Sigmoid colon (tissue), 7 donors: ENCODE measurements around the gene SULF2. TPM values are rescaled to one million over a fixed set of nuclear protein-coding genes. Genes with fewer than 3 reads are reported as not detected.

Experiments
- DNase-seq: peaks from one replicate; pipeline ENCODE4 v3.0.0-alpha.2; 2019
- H3K27ac ChIP-seq, 4 donors: fragments of 200-600 bp; sonication (generic); one replicate each; pipeline ENCODE4 v1.5.1; 2016 to 2019; ENCODE audit warnings: mild to moderate bottlenecking in 1 of 4
- H3K27me3 ChIP-seq, 3 donors: fragments of 200-600 bp; sonication (generic); one replicate each; pipeline ENCODE4 v1.5.1; 2019; ENCODE audit warnings: mild to moderate bottlenecking in 1 of 3
- H3K36me3 ChIP-seq, 4 donors: fragments of 200-600 bp; sonication (generic); one replicate each; pipeline ENCODE4 v1.5.1; 2016 to 2019
- H3K4me1 ChIP-seq, 4 donors: fragments of 200-600 bp; sonication (generic); one replicate each; pipeline ENCODE4 v1.5.1; 2017 to 2019
- H3K4me3 ChIP-seq, 4 donors: fragments of 200-600 bp; sonication (generic); one replicate each; pipeline ENCODE4 v1.5.1; 2017 to 2019; ENCODE audit warnings: mild to moderate bottlenecking in 2 of 4, moderate library complexity in 1 of 4
- H3K9me3 ChIP-seq, 4 donors: fragments of 200-600 bp in 3 of 4; sonication (generic) in 3 of 4; one replicate each; pipeline versions ENCODE4 v1.5.1 to v1.6.1; 2013 to 2019
- EP300 ChIP-seq, 4 donors: sonication (generic); formaldehyde crosslinking; IDR thresholded peaks; one replicate each; pipeline ENCODE4 v1.6.1; 2017; ENCODE audit warnings: antibody characterized with exemption in 4 of 4
- POLR2A ChIP-seq, 2 donors: fragments of 450-650 bp; IDR thresholded peaks; one replicate each; pipeline ENCODE4 v1.6.1; 2016; ENCODE audit warnings: antibody characterized with exemption in 2 of 2, mild to moderate bottlenecking in 2 of 2, moderate library complexity in 2 of 2
- POLR2AphosphoS5 ChIP-seq, 4 donors: sonication (generic); formaldehyde crosslinking; IDR thresholded peaks; one replicate each; pipeline ENCODE4 v1.6.1; 2017; ENCODE audit warnings: antibody characterized with exemption in 4 of 4
- WGBS, 2 donors: extraction: QIAGEN DNeasy Blood & Tissue Kit; methylation state at CpG; one replicate each; pipeline ENCODE4 v1.1.7; 2013; 5-methylcytosine and 5-hydroxymethylcytosine counted together
- intact Hi-C: fragments of 100-400 bp; cut with DNase I; formaldehyde crosslinking; loops from one replicate; pipeline ENCODE4 v1.15.1; 2023
- polyA plus RNA-seq, 3 donors: library from polyadenylated mRNA; stranded (reverse); fragments of 200-250 nt; gene quantifications; one replicate each; pipeline ENCODE4 v1.2.3, GENCODE V29; 2013
- total RNA-seq, 4 donors: library from RNA; depleted of rRNA; stranded (reverse); fragments of >200 nt; gene quantifications; one replicate each; pipeline ENCODE4 v1.1.0, GENCODE V29; 2016
- TF ChIP-seq, protein P1 (sequence below), 4 experiments: fragments of 450-650 bp in 3 of 4; fragments of 200-600 bp in 1 of 4; IDR thresholded peaks; one replicate each; pipeline ENCODE4 v1.5.1; 2016 to 2019; ENCODE audit warnings: antibody characterized with exemption in 4 of 4, mild to moderate bottlenecking in 3 of 4, moderate library complexity in 2 of 4
- donor health status: healthy with polysubstance abuse.
- donor health status: Bipolar disorder and iron deficiency.
- donor health status: healthy.

The SULF2 gene
- total and polyA plus RNA-seq, 7 donors: 14.6 to 70.1 (median 28.2) TPM

GRCh38 chr20:47743671-47744070 is 41.6 kb downstream of the SULF2 start:
- no peak for DNase-seq
- no peaks in the 10 kb centered on the region for H3K9me3 ChIP-seq
- H3K27ac ChIP-seq: no peak overlapping the region
- H3K27me3 ChIP-seq: no peaks in the 10 kb centered on the region
- no peak overlapping the region for H3K4me3 ChIP-seq
- H3K4me1 ChIP-seq: peaks cover 0 to 18% (median 3%) of the 10 kb centered on the region in 4 donors
- 86 to 91% methylated on average over 7 of the region's 7 CpGs for WGBS, 2 donors
- TF ChIP-seq, protein P1, sequence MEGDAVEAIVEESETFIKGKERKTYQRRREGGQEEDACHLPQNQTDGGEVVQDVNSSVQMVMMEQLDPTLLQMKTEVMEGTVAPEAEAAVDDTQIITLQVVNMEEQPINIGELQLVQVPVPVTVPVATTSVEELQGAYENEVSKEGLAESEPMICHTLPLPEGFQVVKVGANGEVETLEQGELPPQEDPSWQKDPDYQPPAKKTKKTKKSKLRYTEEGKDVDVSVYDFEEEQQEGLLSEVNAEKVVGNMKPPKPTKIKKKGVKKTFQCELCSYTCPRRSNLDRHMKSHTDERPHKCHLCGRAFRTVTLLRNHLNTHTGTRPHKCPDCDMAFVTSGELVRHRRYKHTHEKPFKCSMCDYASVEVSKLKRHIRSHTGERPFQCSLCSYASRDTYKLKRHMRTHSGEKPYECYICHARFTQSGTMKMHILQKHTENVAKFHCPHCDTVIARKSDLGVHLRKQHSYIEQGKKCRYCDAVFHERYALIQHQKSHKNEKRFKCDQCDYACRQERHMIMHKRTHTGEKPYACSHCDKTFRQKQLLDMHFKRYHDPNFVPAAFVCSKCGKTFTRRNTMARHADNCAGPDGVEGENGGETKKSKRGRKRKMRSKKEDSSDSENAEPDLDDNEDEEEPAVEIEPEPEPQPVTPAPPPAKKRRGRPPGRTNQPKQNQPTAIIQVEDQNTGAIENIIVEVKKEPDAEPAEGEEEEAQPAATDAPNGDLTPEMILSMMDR (IDR thresholded peaks at IDR 0.05): no peak
- TF ChIP-seq POLR2AphosphoS5 (IDR thresholded peaks at IDR 0.05) (no peak), POLR2A (IDR thresholded peaks at IDR 0.05) (no peak), EP300 (IDR thresholded peaks at IDR 0.05) (no peak)
- intact Hi-C loops: no loop called here
- no peaks in the 10 kb centered on the region for H3K36me3 ChIP-seq

DNA sequence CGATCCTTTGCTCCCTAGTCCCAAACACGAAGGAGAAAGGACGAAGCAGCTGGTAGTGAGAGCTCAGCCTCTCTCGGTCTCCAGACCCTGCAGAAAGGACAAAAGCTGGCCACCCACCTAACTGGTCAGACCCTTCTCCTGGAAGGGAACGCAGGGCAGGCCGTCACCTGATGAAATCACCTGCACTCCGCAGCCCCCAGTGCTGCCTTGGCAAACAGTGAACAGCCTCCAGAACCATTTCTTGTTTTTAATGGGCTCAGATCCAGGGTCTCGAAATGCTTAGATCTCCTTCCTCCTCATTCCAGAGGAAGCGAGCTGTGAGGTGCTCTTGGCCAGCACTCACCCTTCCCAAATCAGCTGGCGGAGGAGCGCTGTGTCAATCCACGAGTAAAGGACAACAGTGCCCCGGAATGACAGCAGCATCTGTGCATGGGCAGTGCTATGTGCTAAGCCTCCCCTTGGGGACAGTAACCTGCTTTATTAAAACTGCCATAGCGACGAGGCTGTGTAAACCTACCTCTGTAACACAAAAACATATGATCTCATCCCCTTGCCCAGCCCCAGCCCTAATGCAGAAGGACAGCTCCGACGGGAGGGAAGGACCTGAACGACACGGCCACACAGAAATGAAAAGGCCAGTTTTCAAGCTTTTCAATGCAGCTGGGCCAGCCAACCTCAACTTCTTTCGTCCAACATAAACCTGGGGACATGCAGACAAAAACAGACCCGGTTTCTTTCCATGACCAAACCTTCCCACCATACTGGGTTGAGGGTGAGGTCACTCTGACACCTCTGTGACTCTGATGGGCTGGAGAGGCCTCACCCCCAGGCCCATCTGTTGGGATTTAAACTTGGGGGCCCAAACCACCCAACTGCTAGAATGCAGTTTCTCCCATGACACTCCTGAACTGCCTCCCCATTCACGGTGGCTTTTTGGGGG is 43.3 kb downstream of the SULF2 start:
- no peaks in the 10 kb centered on the region for H3K27me3 ChIP-seq
- WGBS, 2 donors: 82 to 84% methylated on average over 22 of the region's 22 CpGs
- TF ChIP-seq POLR2A (IDR thresholded peaks at IDR 0.05): no peak
- TF ChIP-seq, protein P1 (IDR thresholded peaks at IDR 0.05): no peak
- no peak for TF ChIP-seq EP300 (IDR thresholded peaks at IDR 0.05)
- no peak for TF ChIP-seq POLR2AphosphoS5 (IDR thresholded peaks at IDR 0.05)
- H3K27ac ChIP-seq: no peak overlapping the region
- no peaks in the 10 kb centered on the region for H3K9me3 ChIP-seq
- intact Hi-C loops: no loop called here
- H3K36me3 ChIP-seq: no peaks in the 10 kb centered on the region
- no peak overlapping the region for H3K4me3 ChIP-seq
- DNase-seq: no peak
- peaks cover 0 to 12% (median 3%) of the 10 kb centered on the region in 4 donors for H3K4me1 ChIP-seq

DNA sequence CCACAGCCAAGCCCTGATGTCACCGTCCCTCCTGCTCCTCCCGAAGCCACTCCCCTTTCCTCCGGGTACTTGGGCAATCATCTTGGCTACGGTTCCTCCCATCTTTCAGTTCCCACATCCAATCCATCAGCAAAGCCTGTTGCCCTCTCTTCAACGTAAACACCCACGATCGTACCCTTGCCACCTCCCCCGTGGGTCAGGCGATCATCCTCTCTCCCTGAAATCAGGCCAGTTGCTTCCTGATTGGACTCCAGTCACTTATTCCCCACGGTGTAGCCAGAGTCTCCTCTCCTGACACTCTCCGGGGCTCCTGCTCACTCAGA is 44.5 kb downstream of the SULF2 start:
- intact Hi-C loops: no loop called here
- H3K27me3 ChIP-seq: no peaks in the 10 kb centered on the region
- no peak overlapping the region for H3K27ac ChIP-seq
- H3K4me1 ChIP-seq: peaks cover 0 to 12% (median 3%) of the 10 kb centered on the region in 4 donors
- peak; percentile 72 for DNase-seq
- WGBS, 2 donors: 45 to 55% methylated on average over 11 of the region's 11 CpGs
- no peaks in the 10 kb centered on the region for H3K9me3 ChIP-seq
- peaks cover 0 to 10% (median 0%) of the 10 kb centered on the region in 4 donors for H3K36me3 ChIP-seq
- no peak overlapping the region for H3K4me3 ChIP-seq
- TF ChIP-seq POLR2AphosphoS5 (IDR thresholded peaks at IDR 0.05) (no peak), EP300 (IDR thresholded peaks at IDR 0.05) (peak in 1 of 4 donors; percentile 51), POLR2A (IDR thresholded peaks at IDR 0.05) (no peak)
- TF ChIP-seq, protein P1 (IDR thresholded peaks at IDR 0.05): no peak

- no peak overlapping the region for H3K4me3 ChIP-seq
These were observed 45.0 kb downstream of the SULF2 start for GRCh38 chr20:47740121-47740861.

More at GRCh38 chr20:47740121-47740861, 45.0 kb downstream of the SULF2 start:
- no peak overlapping the region for H3K27ac ChIP-seq
- no peaks in the 10 kb centered on the region for H3K27me3 ChIP-seq
- DNase-seq: no peak
- H3K4me1 ChIP-seq: peaks cover 0 to 12% (median 3%) of the 10 kb centered on the region in 4 donors
- no peaks in the 10 kb centered on the region for H3K9me3 ChIP-seq
- TF ChIP-seq POLR2AphosphoS5 (IDR thresholded peaks at IDR 0.05) (no peak), EP300 (IDR thresholded peaks at IDR 0.05) (no peak), POLR2A (IDR thresholded peaks at IDR 0.05) (no peak)
- TF ChIP-seq, protein P1 (IDR thresholded peaks at IDR 0.05): no peak
- peaks cover 0 to 15% (median 0%) of the 10 kb centered on the region in 4 donors for H3K36me3 ChIP-seq
- WGBS, 2 donors: 69 to 75% methylated on average over 10 of the region's 10 CpGs
- intact Hi-C loops: no loop called here
